ENCODE data around the gene TOR1B.

TOR1B gene

GRCh38 chr9:129815278-129815677 lies 12.3 kb downstream of the TOR1B start:
- no peak for DNase-seq

GRCh38 chr9:129816501-129817435 lies 13.8 kb downstream of the TOR1B start:
- peak; percentile 97 to 98 for DNase-seq

- peak; percentile 51 to 54 for DNase-seq
Measured at GRCh38 chr9:129822898-129823541, 20.0 kb downstream of the TOR1B start.

GRCh38 chr9:129823542-129823934 lies 20.6 kb downstream of the TOR1B start:
- DNase-seq, result no peak

- peak; percentile 85 to 87 for DNase-seq
Measured at GRCh38 chr9:129823935-129824601, 21.1 kb downstream of the TOR1B start, which contains the start of gene TOR1A. Gene TOR1A, minus strand, starts transcription at chr9:129824136. Its CDS starts 51 bp downstream, at chr9:129824085.

- DNase-seq, result no peak
Measured at GRCh38 chr9:129826344-129826743, 23.4 kb downstream of the TOR1B start.

- DNase-seq, result no peak
Measured at GRCh38 chr9:129826759-129827158, 23.8 kb downstream of the TOR1B start.

GRCh38 chr9:129828051-129828450 lies 25.1 kb downstream of the TOR1B start:
- DNase-seq, result no peak

GRCh38 chr9:129828969-129829368 lies 26.0 kb downstream of the TOR1B start:
- DNase-seq, result no peak

- DNase-seq, result no peak
Measured at GRCh38 chr9:129832982-129833381, 30.0 kb downstream of the TOR1B start.

GRCh38 chr9:129834489-129835127 lies 31.6 kb downstream of the TOR1B start:
- DNase-seq, result peak; percentile 12 to 18

- peak; percentile 90 for DNase-seq
Measured at GRCh38 chr9:129835128-129835859, 32.3 kb downstream of the TOR1B start, which contains the start of the genes C9orf78 and USP20. Gene C9orf78, minus strand, starts transcription at chr9:129835275. Its CDS starts 54 bp downstream, at chr9:129835221. Gene USP20, plus strand, starts transcription at chr9:129835458. Its CDS starts 17,098 bp downstream, at chr9:129852556.

GRCh38 chr9:129835860-129836223 lies 32.9 kb downstream of the TOR1B start:
- DNase-seq, result no peak

GRCh38 chr9:129836311-129837007 lies 33.5 kb downstream of the TOR1B start:
- DNase-seq, result peak; percentile 31 to 40

- DNase-seq, result peak; percentile 54 to 75
Measured at GRCh38 chr9:129838707-129839259, 35.8 kb downstream of the TOR1B start.

- DNase-seq, result no peak
Measured at GRCh38 chr9:129839324-129840023, 36.5 kb downstream of the TOR1B start.

GRCh38 chr9:129840034-129840433 lies 37.0 kb downstream of the TOR1B start:
- no peak for DNase-seq

GRCh38 chr9:129841071-129841470 lies 38.1 kb downstream of the TOR1B start:
- no peak for DNase-seq

GRCh38 chr9:129845373-129845772 lies 42.4 kb downstream of the TOR1B start:
- no peak for DNase-seq

- no peak for DNase-seq
Measured at GRCh38 chr9:129848712-129849441, 45.9 kb downstream of the TOR1B start.
